SU-DHL-6 (cell line): Measurements from ENCODE around the gene DOK7.

Experiments used
- EZH2phosphoT487 ChIP-seq: fragments of 200-600 bp; sonication (generic), shearing (Covaris generic); conservative IDR thresholded peaks from 2 replicates; pipeline ENCODE4 v1.6.1; 2018; ENCODE audit warnings: mild to moderate bottlenecking, antibody characterized with exemption, low read length, moderate library complexity, mixed read lengths
- TF ChIP-seq, protein P1 (sequence below): fragments of 200-600 bp; sonication (generic); IDR thresholded peaks from one replicate; pipeline ENCODE4 v1.5.1; 2017; ENCODE audit warnings: antibody characterized with exemption, mild to moderate bottlenecking, low read length, moderate library complexity; ENCODE audit not compliant: insufficient read depth, poor library complexity, severe bottlenecking

DNA sequence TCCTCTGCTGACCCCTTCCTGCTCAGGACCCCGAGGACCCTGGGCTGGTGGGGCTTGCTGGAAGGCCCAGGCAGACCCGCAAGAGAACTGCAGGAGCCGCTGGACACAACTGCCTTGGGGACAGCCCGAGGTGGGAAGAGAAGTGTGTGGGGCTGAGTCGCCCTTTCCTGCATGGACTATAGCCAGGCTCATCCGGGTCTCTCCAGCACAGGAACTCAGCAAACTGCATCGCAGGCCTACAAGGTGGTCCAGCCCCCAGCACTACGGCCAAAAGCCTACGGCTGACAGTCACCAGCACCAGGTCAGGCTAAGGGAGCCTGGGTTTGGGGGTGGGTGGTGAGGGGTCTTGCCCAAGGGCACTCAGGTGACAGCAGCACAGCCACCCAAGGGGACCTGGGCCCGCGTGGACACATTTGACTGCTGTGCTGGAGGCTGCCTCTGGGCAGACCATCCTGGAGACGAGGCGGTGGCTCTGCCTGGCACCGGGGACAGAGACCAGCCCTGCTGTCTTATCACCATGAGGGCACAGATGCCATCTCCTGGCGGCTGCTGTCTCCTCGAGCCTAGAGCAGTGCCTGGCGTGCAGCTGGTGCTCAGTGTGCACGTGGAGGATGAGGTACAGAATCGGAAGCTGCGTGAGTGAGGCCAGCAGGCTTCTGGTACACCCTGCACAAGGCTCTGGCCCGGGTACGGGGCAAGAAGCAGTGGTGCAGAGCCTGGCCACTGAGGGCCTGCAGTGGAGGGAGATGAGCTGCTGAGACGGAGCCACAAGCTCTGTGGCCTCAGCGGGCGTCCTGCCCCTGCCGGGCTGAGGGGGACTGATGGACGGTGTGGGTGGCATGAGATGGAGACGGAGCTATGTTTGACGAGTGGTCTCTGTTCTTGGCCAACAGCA is 54.0 kb downstream of the DOK7 start:
- TF ChIP-seq, protein P1, sequence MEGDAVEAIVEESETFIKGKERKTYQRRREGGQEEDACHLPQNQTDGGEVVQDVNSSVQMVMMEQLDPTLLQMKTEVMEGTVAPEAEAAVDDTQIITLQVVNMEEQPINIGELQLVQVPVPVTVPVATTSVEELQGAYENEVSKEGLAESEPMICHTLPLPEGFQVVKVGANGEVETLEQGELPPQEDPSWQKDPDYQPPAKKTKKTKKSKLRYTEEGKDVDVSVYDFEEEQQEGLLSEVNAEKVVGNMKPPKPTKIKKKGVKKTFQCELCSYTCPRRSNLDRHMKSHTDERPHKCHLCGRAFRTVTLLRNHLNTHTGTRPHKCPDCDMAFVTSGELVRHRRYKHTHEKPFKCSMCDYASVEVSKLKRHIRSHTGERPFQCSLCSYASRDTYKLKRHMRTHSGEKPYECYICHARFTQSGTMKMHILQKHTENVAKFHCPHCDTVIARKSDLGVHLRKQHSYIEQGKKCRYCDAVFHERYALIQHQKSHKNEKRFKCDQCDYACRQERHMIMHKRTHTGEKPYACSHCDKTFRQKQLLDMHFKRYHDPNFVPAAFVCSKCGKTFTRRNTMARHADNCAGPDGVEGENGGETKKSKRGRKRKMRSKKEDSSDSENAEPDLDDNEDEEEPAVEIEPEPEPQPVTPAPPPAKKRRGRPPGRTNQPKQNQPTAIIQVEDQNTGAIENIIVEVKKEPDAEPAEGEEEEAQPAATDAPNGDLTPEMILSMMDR, result no peak
- TF ChIP-seq EZH2phosphoT487, result no peak
